PC-3 (cell line): ENCODE measurements around the gene TIMP2.

ENCODE experiments used
- CTCF ChIP-seq: fragments of 300-600 bp; sonication (generic); conservative IDR thresholded peaks from 2 replicates; pipeline ENCODE4 v1.5.1; 2017; ENCODE audit warnings: antibody characterized with exemption, low read depth, mild to moderate bottlenecking, low read length
- EZH2 ChIP-seq: fragments of 300-600 bp; sonication (generic); IDR thresholded peaks from one replicate; pipeline ENCODE4 v1.6.1; 2017; ENCODE audit warnings: antibody characterized with exemption, mild to moderate bottlenecking, low read length; ENCODE audit not compliant: unreplicated experiment
- EZH2phosphoT487 ChIP-seq: fragments of 300-600 bp; sonication (generic); IDR thresholded peaks from 2 replicates; pipeline ENCODE4 v1.6.1; 2018; ENCODE audit warnings: mild to moderate bottlenecking, antibody characterized with exemption, low read length, borderline replicate concordance

GRCh38 chr17:78923660-78924453 is 1.3 kb downstream of the TIMP2 start:
- TF ChIP-seq CTCF (no peak), EZH2phosphoT487 (no peak), EZH2 (no peak)
